C4-2B (cell line): Measurements from ENCODE around the gene KDM4C.
"Not testable (repeated sequence)": the region's sequence is repeated elsewhere in the genome, so short reads cannot be mapped to it uniquely, and the experiment has no call there.

Experiments
- H3K27ac ChIP-seq: fragments of 450-650 bp; 2 replicates; pipeline ENCODE4 v1.5.1; 2017
- CTCF ChIP-seq: fragments of 450-650 bp; conservative IDR thresholded peaks from 2 replicates; pipeline ENCODE4 v1.5.1; 2017; ENCODE audit warnings: mild to moderate bottlenecking
- ZFX ChIP-seq: fragments of 450-650 bp; IDR thresholded peaks from 2 replicates; pipeline ENCODE4 v1.6.1; 2017

KDM4C gene

GRCh38 chr9:6943293-6943692, 185.5 kb downstream of the KDM4C start:
- H3K27ac ChIP-seq: no peak overlapping the region
- TF ChIP-seq CTCF (no peak), ZFX (no peak)

GRCh38 chr9:6944093-6944551, 186.3 kb downstream of the KDM4C start:
- TF ChIP-seq CTCF (peak; percentile 66), ZFX (no peak)
- no peak overlapping the region for H3K27ac ChIP-seq

GRCh38 chr9:6944896-6945295, 187.1 kb downstream of the KDM4C start:
- H3K27ac ChIP-seq: no peak overlapping the region
- TF ChIP-seq CTCF (no peak), ZFX (no peak)

GRCh38 chr9:6945816-6946215, 188.0 kb downstream of the KDM4C start:
- no peak overlapping the region for H3K27ac ChIP-seq
- TF ChIP-seq CTCF (no peak), ZFX (no peak)

- TF ChIP-seq ZFX: no peak
- no peak for TF ChIP-seq CTCF
- no peak overlapping the region for H3K27ac ChIP-seq
These were observed 188.9 kb downstream of the KDM4C start for GRCh38 chr9:6946583-6947166.

GRCh38 chr9:6948921-6949320, 191.1 kb downstream of the KDM4C start:
- not testable (repeated sequence) for H3K27ac ChIP-seq

- TF ChIP-seq ZFX (no peak), CTCF (no peak)
- no peak overlapping the region for H3K27ac ChIP-seq
These were observed 197.6 kb downstream of the KDM4C start for GRCh38 chr9:6955251-6955921.

GRCh38 chr9:6956879-6957278, 199.1 kb downstream of the KDM4C start:
- TF ChIP-seq ZFX: no peak
- H3K27ac ChIP-seq: no peak overlapping the region
